ENCODE measurements around the gene FLT3LG.

FLT3LG gene

DNA sequence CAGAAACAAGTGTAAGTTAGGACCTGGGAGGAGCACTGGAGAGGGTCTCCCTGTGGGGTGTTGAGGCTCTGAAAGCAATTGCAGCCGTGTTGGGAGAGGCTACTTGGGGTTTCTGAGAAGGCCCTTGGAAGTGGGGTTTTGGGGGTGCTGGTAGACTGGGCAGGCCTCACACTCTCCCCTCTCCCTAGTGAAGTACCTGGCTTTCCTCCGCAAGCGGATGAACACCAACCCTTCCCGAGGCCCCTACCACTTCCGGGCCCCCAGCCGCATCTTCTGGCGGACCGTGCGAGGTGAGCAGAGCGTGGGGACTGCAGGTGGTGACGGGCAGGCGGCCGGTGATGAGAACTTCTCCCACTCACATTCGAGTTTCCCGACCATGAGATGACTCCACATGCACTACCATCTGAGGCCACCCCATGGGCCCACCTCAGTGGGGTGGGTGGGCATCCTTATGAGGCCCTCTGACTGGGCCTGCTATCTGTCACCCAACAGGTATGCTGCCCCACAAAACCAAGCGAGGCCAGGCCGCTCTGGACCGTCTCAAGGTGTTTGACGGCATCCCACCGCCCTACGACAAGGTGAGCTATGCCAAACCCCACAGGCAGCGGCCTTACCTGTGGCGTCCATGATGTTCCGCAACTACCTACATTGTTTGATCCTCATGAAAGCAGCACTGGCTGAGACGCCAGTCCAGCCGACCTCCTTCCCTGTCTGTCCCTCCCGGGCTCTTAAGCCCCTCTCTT, 16.4 kb downstream of the FLT3LG start:
- no peak for DNase-seq (ENCODE audit: low read depth)
- H3K4me3 ChIP-seq (ENCODE audit: low read length), result peak overlapping the region; percentile 100
- TF ChIP-seq, protein P1, sequence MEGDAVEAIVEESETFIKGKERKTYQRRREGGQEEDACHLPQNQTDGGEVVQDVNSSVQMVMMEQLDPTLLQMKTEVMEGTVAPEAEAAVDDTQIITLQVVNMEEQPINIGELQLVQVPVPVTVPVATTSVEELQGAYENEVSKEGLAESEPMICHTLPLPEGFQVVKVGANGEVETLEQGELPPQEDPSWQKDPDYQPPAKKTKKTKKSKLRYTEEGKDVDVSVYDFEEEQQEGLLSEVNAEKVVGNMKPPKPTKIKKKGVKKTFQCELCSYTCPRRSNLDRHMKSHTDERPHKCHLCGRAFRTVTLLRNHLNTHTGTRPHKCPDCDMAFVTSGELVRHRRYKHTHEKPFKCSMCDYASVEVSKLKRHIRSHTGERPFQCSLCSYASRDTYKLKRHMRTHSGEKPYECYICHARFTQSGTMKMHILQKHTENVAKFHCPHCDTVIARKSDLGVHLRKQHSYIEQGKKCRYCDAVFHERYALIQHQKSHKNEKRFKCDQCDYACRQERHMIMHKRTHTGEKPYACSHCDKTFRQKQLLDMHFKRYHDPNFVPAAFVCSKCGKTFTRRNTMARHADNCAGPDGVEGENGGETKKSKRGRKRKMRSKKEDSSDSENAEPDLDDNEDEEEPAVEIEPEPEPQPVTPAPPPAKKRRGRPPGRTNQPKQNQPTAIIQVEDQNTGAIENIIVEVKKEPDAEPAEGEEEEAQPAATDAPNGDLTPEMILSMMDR (conservative IDR thresholded peaks at IDR 0.05; ENCODE audit: low read depth, low read length), result no peak

DNA sequence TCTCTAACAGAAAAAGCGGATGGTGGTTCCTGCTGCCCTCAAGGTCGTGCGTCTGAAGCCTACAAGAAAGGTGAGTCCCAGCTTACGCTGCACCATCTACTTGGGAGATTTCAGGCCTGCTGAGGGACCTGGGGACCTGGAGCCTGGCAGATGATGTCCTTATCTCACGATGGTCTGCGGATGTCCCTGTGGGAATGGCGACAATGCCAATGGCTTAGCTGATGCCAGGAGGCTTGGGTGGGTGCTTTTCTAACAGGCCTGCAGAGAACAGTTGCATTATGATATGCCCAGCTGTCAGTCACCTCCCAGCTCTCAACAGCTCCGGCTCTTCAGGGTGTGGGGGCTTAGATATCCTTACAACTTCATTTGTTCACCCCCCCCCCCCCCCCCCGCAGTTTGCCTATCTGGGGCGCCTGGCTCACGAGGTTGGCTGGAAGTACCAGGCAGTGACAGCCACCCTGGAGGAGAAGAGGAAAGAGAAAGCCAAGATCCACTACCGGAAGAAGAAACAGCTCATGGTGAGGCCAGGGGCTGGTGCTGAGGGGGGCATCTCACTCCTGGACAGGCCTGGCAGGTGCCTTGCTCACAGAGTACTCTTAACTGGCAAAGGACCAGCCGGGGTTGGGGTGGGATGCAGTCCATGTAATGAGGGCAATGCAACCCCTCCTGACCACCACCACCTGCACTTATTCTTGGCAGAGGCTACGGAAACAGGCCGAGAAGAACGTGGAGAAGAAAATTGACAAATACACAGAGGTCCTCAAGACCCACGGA, 17.2 kb downstream of the FLT3LG start:
- no peak for DNase-seq (ENCODE audit: low read depth)
- H3K4me3 ChIP-seq (ENCODE audit: low read length), result no peak overlapping the region
- TF ChIP-seq, protein P1 (conservative IDR thresholded peaks at IDR 0.05; ENCODE audit: low read depth, low read length), result no peak

DNA sequence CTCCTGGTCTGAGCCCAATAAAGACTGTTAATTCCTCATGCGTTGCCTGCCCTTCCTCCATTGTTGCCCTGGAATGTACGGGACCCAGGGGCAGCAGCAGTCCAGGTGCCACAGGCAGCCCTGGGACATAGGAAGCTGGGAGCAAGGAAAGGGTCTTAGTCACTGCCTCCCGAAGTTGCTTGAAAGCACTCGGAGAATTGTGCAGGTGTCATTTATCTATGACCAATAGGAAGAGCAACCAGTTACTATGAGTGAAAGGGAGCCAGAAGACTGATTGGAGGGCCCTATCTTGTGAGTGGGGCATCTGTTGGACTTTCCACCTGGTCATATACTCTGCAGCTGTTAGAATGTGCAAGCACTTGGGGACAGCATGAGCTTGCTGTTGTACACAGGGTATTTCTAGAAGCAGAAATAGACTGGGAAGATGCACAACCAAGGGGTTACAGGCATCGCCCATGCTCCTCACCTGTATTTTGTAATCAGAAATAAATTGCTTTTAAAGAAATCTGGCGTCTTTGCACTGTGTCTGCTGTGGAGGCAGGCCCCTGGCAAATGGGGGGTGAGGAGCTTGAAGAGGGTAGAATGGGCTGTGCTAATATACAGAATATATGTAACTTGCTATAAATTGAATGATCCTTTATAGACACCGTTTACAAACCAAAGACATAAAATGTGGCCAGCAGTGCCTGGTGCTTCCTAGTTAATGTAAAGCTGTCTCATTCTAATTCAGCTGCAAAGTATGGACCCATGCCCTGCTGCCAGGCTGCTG, 18.0 kb downstream of the FLT3LG start:
- H3K4me3 ChIP-seq (ENCODE audit: low read length), result no peak overlapping the region
- DNase-seq (ENCODE audit: low read depth), result no peak
- TF ChIP-seq, protein P1 (conservative IDR thresholded peaks at IDR 0.05; ENCODE audit: low read depth, low read length), result no peak

DNA sequence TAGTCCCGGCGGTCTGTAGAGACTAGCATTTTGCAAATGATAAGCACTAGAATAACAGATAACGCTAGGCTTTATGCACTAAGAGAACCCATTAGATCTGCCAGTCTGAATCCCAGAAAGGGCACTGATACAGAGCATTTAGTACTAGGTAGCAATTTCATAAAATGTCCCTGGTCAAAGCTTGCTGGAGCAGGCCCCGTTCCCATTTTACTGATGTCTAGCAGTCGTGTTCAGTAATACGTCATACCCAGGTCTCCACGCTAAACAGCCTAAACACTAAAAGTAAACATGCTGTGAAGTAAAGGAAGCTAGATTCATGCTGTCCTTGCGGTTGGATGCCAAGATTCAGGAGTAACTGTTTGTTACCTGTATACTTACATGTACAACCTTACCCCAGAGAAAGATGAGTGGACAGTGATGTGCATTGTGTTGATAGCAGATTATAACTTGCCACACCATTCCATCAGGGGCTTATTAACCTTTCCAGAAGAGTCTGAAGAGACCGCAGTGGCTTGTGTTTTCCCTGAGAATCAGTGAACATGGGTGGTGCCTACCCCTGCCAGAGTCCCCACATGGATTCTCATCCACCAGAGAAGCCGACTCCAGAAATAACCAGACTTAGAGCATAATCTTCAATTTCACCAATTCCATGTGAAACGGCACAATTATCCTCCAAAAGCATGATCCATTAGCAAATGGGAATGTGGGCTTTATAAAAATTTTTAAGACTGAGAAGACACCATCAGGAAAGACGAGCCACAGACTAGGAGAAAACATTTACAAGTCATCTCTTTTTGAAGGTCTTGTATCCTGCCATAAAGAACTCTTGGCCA, 18.8 kb downstream of the FLT3LG start:
- H3K4me3 ChIP-seq (ENCODE audit: low read length), result no peak overlapping the region
- TF ChIP-seq, protein P1 (conservative IDR thresholded peaks at IDR 0.05; ENCODE audit: low read depth, low read length), result no peak
- DNase-seq (ENCODE audit: low read depth), result no peak

DNA sequence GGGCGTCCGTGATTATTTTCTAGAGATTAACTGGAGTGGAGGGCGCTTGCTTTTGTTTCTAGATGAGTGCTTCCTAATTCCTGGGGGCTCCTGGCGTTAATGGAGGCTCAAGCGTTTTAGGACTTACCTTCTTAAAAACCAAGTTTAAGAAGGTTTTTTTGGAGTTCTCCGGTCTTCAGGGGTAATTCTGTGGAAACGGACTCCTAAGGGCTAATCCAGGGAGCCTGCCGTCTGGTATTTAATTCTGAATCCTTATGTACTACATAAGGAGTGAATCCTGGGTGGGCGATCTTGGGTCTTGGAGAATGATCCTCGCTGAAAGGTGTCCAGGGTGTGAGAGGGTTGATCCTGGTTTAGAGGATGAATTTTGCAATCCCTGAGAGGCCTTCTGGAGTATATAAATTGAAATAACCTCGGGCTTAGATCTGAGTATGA, 22.6 kb downstream of the FLT3LG start:
- TF ChIP-seq, protein P1 (conservative IDR thresholded peaks at IDR 0.05; ENCODE audit: low read depth, low read length), result no peak
- peak overlapping the region; percentile 100 for H3K4me3 ChIP-seq (ENCODE audit: low read length)
- DNase-seq (ENCODE audit: low read depth), result no peak

- no peak for DNase-seq (ENCODE audit: low read depth)
- peak overlapping the region; percentile 100 for H3K4me3 ChIP-seq (ENCODE audit: low read length)
- TF ChIP-seq, protein P1 (conservative IDR thresholded peaks at IDR 0.05; ENCODE audit: low read depth, low read length), result no peak
These were observed 23.2 kb downstream of the FLT3LG start for GRCh38 chr19:49497047-49497788.

All from retinal pigment epithelial cell (primary cell).